Hematopoietic multipotent progenitor cell treated with erythropoietin and hydrocortisone succinate and interleukin-3 and kit ligand, for 15 days (in vitro differentiated cells): ENCODE data around the gene ADGRD1.

Experiments
- DNase-seq: peaks from one replicate; pipeline ENCODE4 v3.0.0-alpha.2; 2015; ENCODE audit warnings: low spot score

ADGRD1 gene

GRCh38 chr12:131007031-131007739 is 53.5 kb downstream of the ADGRD1 start:
- DNase-seq, result no peak

- DNase-seq, result no peak
These were observed 54.0 kb downstream of the ADGRD1 start for GRCh38 chr12:131007740-131008117.

GRCh38 chr12:131008131-131008912 is 54.6 kb downstream of the ADGRD1 start:
- no peak for DNase-seq

GRCh38 chr12:131008913-131009270 is 55.2 kb downstream of the ADGRD1 start:
- no peak for DNase-seq

GRCh38 chr12:131009595-131010395 is 56.1 kb downstream of the ADGRD1 start:
- DNase-seq, result no peak

- DNase-seq, result no peak
These were observed 56.9 kb downstream of the ADGRD1 start for GRCh38 chr12:131010396-131011131.

- DNase-seq, result no peak
These were observed 57.7 kb downstream of the ADGRD1 start for GRCh38 chr12:131011165-131012079.

- DNase-seq, result no peak
These were observed 58.8 kb downstream of the ADGRD1 start for GRCh38 chr12:131012279-131013069.

GRCh38 chr12:131013118-131013517 is 59.4 kb downstream of the ADGRD1 start:
- DNase-seq, result no peak

- no peak for DNase-seq
These were observed 60.6 kb downstream of the ADGRD1 start for GRCh38 chr12:131014343-131014742.

GRCh38 chr12:131015581-131016337 is 62.1 kb downstream of the ADGRD1 start:
- no peak for DNase-seq

GRCh38 chr12:131017477-131017991 is 63.8 kb downstream of the ADGRD1 start:
- no peak for DNase-seq

GRCh38 chr12:131018019-131018620 is 64.4 kb downstream of the ADGRD1 start:
- DNase-seq, result no peak

- no peak for DNase-seq
These were observed 65.2 kb downstream of the ADGRD1 start for GRCh38 chr12:131018808-131019397.

- DNase-seq, result no peak
These were observed 66.8 kb downstream of the ADGRD1 start for GRCh38 chr12:131020326-131021153.

GRCh38 chr12:131021154-131021541 is 67.4 kb downstream of the ADGRD1 start:
- DNase-seq, result no peak

GRCh38 chr12:131024026-131024425 is 70.3 kb downstream of the ADGRD1 start:
- DNase-seq, result no peak
